ENCODE measurements around the gene BRD9. TPM values are rescaled to one million over a fixed set of nuclear protein-coding genes. Genes with fewer than 3 reads are reported as not detected.
"Not testable (repeated sequence)": the region's sequence is repeated elsewhere in the genome, so short reads cannot be mapped to it uniquely, and the experiment has no call there.

The BRD9 gene
- total RNA-seq, 1 donor from 2014 or later: 41.1 TPM

GRCh38 chr5:884345-885126 is 8.1 kb downstream of the BRD9 start:
- TF ChIP-seq CTCF (conservative IDR thresholded peaks at IDR 0.05; ENCODE audit: low read depth, low read length): peak; percentile 32
- H3K4me3 ChIP-seq (ENCODE audit: low read depth, low read length): no peak overlapping the region
- no peak for DNase-seq (ENCODE audit: low read depth)

GRCh38 chr5:883475-884181 is 9.0 kb downstream of the BRD9 start:
- no peak overlapping the region for H3K4me3 ChIP-seq (ENCODE audit: low read depth, low read length)
- DNase-seq (ENCODE audit: low read depth): no peak
- no peak for TF ChIP-seq CTCF (conservative IDR thresholded peaks at IDR 0.05; ENCODE audit: low read depth, low read length)

- no peak for TF ChIP-seq CTCF (conservative IDR thresholded peaks at IDR 0.05; ENCODE audit: low read depth, low read length)
- H3K4me3 ChIP-seq (ENCODE audit: low read depth, low read length): no peak overlapping the region
- no peak for DNase-seq (ENCODE audit: low read depth)
Observed at GRCh38 chr5:882253-883183, 10.1 kb downstream of the BRD9 start.

- TF ChIP-seq CTCF (conservative IDR thresholded peaks at IDR 0.05; ENCODE audit: low read depth, low read length): no peak
- no peak overlapping the region for H3K4me3 ChIP-seq (ENCODE audit: low read depth, low read length)
- no peak for DNase-seq (ENCODE audit: low read depth)
Observed at GRCh38 chr5:881551-881935, 11.1 kb downstream of the BRD9 start.

- no peak overlapping the region for H3K4me3 ChIP-seq (ENCODE audit: low read depth, low read length)
- no peak for TF ChIP-seq CTCF (conservative IDR thresholded peaks at IDR 0.05; ENCODE audit: low read depth, low read length)
Observed at GRCh38 chr5:880816-881550, 11.6 kb downstream of the BRD9 start.

GRCh38 chr5:878677-879076 is 13.9 kb downstream of the BRD9 start:
- DNase-seq (ENCODE audit: low read depth); H3K4me3 ChIP-seq (ENCODE audit: low read depth, low read length): not testable (repeated sequence)

More at GRCh38 chr5:880816-881550, 11.6 kb downstream of the BRD9 start:
- DNase-seq (ENCODE audit: low read depth): no peak

Measured in epithelial cell of proximal tubule (primary cell).